EL (cell line): ENCODE results near the gene ARID3C.

Experiments
- DNase-seq: peaks from one replicate; pipeline ENCODE4 v3.0.0-alpha.2; 2016

Gene ARID3C

GRCh38 chr9:34628656-34629490 is at the start of gene ARID3C:
Gene ARID3C, minus strand, starts transcription at chr9:34629066. Its CDS starts 1,052 bp downstream, at chr9:34628014.
- no peak for DNase-seq

DNA sequence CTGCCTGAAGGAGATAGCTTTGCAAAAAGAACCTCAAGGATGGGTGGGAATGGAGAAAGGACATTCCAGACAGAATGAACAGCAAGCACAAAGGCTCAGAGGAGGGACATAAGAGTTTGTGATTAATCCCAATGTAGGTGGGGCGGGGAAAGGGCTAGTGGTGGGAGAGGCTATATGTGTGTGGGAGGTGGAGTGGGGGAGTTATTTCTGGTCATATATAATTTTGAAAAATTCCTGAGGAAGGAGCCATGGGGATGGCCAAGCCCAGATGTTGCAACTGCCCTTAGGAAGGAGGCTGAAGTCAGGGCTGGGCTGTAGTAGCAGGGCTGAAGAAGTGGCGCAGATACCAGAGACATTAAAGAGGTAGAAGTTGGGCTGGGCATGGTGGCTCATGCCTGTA is 47.0 kb upstream of the ARID3C start:
- no peak for DNase-seq

- peak; percentile 69 for DNase-seq
These were observed 46.3 kb upstream of the ARID3C start for GRCh38 chr9:34675048-34675714.

DNA sequence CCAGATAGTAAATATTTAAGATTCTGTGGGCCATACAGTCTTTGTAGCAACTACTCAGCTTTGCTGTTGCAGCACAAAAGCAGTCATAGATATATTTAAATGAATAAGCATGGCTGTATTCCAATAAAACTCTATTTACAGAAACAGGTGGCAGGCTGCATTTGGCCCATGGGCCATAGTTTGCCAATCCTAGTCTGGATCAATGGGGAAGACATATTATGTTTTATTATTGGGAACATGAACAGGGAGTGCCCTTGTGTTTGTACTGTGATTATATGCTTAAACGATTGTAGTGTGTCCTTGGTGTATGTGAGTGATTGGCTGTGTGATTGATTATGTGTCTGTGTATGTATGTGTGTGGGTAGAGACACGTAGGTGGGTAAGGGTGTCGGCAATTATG is 45.6 kb upstream of the ARID3C start:
- DNase-seq: no peak

DNA sequence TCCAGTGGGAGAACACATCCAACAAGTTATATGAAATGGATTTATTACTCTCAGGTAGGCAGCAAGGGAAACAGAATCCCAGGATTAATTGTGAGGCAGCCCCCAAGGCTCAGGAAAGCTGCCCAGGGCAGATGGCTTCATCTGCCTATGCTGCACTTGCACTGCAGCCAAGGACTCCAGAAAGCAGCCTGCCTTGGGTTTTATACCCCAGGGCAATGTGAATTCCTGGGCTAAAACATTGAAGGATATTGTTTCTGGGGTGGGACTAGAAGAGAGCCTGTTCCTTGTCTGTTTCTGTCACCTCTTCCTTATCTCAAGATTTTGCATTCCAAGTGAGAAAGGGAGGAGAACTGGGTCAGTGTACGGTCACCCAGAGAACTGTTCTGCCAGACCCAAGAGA is 42.4 kb upstream of the ARID3C start:
- DNase-seq: no peak

- DNase-seq: no peak
These were observed 41.1 kb upstream of the ARID3C start for GRCh38 chr9:34669809-34670562.

DNA sequence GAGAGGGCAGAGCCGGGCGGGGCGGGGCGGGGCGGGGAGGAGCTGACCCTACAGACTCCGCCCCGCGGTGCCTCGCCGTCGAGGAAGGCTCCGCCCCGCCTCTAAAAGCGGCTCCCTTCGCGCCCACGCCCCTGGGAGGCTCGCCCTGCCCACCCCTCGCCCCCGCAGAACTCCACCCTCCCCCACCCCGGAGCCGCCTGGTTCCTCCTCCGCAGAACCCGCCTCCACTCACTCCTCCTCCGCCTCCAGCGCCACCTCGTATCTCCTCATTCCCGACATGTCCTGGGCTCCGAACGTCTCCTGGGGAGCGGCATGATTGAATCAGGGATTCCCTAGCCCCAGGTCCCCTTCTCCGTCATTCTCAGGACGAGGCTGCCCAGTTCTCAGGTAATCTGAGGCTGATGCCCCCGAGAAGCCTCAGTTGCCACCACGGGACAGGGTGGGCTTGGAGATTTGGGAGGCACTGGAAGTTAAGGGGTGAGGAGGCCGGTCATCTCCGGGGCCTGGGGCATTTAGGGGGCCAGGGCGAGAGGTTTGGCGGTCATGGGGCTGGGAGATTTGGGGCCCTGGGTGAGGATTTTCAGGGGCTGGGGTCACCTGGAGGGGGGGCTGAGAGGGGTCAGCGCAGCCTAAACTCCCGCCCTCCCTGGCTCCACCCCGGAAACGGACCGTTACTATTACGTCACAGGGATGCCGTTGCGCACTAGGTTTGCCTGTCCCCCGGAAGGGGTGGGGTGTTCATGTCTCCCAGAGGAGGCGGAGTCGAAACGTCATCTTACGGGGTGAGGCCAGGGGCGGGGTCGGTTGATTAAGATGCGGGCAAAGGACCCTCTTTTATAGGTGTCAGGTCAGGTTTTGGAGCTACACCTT is 36.8 kb upstream of the ARID3C start:
- DNase-seq: peak; percentile 96

GRCh38 chr9:34665067-34665380 is 36.2 kb upstream of the ARID3C start:
- DNase-seq: no peak

GRCh38 chr9:34664281-34665066 is 35.6 kb upstream of the ARID3C start:
- DNase-seq: peak; percentile 83

DNA sequence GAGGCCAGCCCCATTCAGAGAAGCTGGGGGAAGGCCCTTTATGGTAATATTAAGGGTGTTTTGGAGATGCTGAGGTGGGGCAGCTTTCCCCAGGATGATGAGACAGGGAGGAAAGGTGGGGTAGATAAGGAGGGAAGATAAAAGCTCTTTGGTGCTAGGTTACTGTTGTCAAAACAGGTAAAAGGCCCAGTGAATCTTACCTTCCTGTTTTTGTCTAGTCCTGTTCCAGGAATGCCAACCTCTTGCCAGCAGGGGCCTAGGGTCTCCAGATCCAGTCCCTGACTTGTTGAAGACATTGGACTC is 34.4 kb upstream of the ARID3C start:
- no peak for DNase-seq

- DNase-seq: no peak
These were observed 33.8 kb upstream of the ARID3C start, which contains the start of gene CCL27 for GRCh38 chr9:34662526-34663302. Gene CCL27, minus strand, starts transcription at chr9:34662657. Its CDS starts 24 bp downstream, at chr9:34662633.

- no peak for DNase-seq
These were observed 30.9 kb upstream of the ARID3C start for GRCh38 chr9:34659592-34660253.

DNA sequence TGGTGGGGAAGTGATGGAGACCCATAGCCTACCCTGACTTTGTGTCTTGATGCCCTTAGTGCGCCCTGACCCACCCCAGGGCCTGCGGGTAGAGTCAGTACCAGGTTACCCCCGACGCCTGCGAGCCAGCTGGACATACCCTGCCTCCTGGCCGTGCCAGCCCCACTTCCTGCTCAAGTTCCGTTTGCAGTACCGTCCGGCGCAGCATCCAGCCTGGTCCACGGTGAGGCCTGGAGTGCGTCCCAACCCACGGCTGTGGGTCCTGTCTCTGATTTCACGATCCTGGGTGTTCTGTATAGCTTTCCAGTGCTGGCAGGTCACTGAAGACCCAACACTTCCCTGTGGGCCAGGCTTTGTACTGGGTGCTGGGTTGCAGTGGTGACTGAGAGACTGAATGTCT is 29.6 kb upstream of the ARID3C start:
- DNase-seq: no peak

DNA sequence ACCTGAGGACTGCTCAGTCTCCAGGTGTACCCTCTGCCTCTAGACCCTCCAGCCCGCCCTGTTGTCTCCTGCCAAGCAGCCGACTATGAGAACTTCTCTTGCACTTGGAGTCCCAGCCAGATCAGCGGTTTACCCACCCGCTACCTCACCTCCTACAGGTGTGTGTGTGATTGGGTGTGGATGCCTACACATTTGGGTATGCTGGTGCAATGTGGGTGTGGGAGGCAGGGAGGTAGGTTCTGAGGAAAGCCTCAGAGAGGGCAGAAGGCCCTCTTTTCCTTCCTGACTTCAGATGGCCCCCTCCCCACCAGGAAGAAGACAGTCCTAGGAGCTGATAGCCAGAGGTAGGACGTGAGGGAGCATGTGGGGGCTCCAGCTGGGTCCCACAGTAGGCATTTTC is 28.1 kb upstream of the ARID3C start:
- no peak for DNase-seq

DNA sequence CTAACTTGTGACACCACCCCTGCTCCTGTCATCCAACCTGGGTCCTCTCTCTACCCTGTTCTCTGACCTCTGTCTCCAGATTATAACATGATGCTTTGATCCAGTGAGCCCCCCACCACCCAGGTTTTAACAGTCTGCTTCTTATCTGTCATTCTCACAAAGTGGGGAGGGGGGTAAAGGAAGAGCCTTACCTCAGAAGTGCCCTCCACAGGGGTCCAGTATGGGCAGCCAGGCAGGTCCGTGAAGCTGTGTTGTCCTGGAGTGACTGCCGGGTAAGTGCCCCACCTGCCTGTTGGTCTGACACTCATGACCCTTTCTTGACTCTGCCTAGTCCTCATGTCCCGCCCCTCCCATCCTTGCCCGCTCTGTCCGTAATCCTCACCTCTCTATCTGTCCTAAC is 26.5 kb upstream of the ARID3C start:
- DNase-seq: no peak

GRCh38 chr9:34654323-34655051 is 25.6 kb upstream of the ARID3C start:
- peak; percentile 41 for DNase-seq

DNA sequence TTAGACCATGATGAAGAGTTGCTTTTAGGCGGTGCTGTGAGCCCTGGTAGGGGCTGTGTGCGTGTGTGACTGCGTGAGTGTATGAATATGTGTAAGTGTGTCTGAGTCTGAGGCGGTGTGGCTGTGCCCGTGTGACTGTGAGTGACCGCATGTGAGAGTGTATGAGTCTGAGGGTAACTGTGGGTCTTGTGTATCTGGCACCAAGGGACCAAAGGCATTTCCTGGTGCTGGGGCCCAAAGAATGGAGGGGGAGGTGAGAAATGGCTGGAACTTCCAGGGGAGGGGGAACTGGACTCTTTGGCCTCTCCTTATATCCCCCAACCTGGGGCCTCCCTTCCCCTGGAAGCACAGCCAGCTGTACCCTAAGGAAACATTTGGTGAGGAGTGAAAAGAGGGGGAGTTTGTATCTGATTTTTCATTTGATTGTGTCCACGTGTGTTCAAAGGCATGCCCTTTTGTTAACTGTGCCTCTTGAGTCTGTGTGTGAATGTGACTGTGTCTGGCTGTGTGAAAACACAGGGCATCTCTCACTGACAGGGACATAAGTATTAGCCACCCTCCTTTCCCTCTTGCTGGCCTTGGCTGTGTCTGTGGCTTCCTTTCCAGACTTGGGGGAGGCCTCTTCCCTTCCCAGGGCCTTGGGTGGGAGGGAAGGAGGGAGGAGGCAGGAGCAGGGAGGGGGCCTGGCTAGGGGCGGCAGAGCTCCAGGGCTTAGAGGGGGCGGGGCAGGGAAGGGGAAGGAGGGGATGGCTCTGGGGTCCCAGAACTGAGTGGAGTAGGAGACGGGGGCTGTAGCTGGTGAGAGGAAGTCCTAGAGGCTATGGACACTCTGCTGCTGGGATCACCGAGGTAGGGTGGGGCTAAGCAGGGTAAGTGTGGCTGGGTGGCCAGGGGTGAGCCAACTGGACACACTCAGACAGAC is 24.5 kb upstream of the ARID3C start:
- DNase-seq: no peak

DNA sequence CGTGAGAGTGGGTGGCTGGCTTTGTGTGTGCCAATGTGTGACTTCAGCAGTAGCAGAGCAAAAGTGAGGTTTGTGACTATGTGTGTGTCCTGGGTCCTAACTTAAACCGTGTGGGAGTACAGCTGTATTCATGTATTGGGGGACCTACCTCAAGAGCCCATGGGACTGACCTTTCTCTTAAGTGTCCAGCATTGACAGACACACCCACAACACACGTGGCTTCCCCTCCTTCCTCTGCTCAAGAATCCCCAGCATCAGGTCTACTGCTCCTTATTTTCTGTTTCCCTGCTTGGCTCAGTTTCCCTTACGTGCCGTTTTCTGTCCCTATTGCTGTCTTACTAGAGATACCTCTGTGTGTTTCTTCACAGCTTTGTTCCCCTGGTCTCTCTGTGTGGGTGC is 23.7 kb upstream of the ARID3C start:
- DNase-seq: no peak
